ENCODE results near the gene MED12L. TPM values are rescaled to one million over a fixed set of nuclear protein-coding genes. Genes with fewer than 3 reads are reported as not detected.

MED12L gene
- total and polyA plus RNA-seq, 9 of the 15 experiments (the other 6 are each of a cell fraction or from before 2014, with no cell fraction given), result not detected

DNA sequence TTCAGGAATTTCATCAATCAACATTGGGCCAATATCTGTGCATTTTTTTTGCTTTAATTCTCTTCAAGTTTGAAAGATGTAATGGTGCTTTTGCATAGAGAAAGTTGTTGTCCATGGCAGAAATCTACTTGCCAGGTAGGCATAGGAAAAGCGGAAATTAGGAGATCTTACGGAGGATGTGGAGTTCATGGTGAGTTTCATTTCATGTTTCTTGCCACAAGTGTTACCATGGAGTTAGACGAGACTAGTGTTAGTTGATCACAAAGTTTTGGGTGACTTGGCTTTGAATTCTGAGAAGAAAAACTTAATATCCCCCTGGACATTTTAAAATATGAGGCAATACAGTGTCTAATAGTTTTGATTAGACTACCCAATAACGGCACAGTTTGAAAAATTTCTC is 244.9 kb downstream of the MED12L start:
- no peaks in the 10 kb centered on the region for H3K9me3 ChIP-seq (replicated peaks; ENCODE audit: control insufficient read depth, insufficient read depth, low read depth, low read length)
- no peaks in the 10 kb centered on the region for H3K36me3 ChIP-seq (ENCODE audit: control insufficient read depth, insufficient read depth, low read length)
- TF ChIP-seq, protein P1, sequence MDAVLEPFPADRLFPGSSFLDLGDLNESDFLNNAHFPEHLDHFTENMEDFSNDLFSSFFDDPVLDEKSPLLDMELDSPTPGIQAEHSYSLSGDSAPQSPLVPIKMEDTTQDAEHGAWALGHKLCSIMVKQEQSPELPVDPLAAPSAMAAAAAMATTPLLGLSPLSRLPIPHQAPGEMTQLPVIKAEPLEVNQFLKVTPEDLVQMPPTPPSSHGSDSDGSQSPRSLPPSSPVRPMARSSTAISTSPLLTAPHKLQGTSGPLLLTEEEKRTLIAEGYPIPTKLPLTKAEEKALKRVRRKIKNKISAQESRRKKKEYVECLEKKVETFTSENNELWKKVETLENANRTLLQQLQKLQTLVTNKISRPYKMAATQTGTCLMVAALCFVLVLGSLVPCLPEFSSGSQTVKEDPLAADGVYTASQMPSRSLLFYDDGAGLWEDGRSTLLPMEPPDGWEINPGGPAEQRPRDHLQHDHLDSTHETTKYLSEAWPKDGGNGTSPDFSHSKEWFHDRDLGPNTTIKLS (IDR thresholded peaks at IDR 0.05; ENCODE audit: borderline replicate concordance, low read depth), result no peak
- TF ChIP-seq SMARCB1 (IDR thresholded peaks at IDR 0.05; ENCODE audit: insufficient read length, low read depth) (no peak), ZSCAN29 (IDR thresholded peaks at IDR 0.05) (no peak), ZNF76 (CRISPR knock-in tag; IDR thresholded peaks at IDR 0.05; ENCODE audit: borderline replicate concordance) (no peak), TSC22D4 (tag; IDR thresholded peaks at IDR 0.05) (no peak)
- TF ChIP-seq, protein P2, sequence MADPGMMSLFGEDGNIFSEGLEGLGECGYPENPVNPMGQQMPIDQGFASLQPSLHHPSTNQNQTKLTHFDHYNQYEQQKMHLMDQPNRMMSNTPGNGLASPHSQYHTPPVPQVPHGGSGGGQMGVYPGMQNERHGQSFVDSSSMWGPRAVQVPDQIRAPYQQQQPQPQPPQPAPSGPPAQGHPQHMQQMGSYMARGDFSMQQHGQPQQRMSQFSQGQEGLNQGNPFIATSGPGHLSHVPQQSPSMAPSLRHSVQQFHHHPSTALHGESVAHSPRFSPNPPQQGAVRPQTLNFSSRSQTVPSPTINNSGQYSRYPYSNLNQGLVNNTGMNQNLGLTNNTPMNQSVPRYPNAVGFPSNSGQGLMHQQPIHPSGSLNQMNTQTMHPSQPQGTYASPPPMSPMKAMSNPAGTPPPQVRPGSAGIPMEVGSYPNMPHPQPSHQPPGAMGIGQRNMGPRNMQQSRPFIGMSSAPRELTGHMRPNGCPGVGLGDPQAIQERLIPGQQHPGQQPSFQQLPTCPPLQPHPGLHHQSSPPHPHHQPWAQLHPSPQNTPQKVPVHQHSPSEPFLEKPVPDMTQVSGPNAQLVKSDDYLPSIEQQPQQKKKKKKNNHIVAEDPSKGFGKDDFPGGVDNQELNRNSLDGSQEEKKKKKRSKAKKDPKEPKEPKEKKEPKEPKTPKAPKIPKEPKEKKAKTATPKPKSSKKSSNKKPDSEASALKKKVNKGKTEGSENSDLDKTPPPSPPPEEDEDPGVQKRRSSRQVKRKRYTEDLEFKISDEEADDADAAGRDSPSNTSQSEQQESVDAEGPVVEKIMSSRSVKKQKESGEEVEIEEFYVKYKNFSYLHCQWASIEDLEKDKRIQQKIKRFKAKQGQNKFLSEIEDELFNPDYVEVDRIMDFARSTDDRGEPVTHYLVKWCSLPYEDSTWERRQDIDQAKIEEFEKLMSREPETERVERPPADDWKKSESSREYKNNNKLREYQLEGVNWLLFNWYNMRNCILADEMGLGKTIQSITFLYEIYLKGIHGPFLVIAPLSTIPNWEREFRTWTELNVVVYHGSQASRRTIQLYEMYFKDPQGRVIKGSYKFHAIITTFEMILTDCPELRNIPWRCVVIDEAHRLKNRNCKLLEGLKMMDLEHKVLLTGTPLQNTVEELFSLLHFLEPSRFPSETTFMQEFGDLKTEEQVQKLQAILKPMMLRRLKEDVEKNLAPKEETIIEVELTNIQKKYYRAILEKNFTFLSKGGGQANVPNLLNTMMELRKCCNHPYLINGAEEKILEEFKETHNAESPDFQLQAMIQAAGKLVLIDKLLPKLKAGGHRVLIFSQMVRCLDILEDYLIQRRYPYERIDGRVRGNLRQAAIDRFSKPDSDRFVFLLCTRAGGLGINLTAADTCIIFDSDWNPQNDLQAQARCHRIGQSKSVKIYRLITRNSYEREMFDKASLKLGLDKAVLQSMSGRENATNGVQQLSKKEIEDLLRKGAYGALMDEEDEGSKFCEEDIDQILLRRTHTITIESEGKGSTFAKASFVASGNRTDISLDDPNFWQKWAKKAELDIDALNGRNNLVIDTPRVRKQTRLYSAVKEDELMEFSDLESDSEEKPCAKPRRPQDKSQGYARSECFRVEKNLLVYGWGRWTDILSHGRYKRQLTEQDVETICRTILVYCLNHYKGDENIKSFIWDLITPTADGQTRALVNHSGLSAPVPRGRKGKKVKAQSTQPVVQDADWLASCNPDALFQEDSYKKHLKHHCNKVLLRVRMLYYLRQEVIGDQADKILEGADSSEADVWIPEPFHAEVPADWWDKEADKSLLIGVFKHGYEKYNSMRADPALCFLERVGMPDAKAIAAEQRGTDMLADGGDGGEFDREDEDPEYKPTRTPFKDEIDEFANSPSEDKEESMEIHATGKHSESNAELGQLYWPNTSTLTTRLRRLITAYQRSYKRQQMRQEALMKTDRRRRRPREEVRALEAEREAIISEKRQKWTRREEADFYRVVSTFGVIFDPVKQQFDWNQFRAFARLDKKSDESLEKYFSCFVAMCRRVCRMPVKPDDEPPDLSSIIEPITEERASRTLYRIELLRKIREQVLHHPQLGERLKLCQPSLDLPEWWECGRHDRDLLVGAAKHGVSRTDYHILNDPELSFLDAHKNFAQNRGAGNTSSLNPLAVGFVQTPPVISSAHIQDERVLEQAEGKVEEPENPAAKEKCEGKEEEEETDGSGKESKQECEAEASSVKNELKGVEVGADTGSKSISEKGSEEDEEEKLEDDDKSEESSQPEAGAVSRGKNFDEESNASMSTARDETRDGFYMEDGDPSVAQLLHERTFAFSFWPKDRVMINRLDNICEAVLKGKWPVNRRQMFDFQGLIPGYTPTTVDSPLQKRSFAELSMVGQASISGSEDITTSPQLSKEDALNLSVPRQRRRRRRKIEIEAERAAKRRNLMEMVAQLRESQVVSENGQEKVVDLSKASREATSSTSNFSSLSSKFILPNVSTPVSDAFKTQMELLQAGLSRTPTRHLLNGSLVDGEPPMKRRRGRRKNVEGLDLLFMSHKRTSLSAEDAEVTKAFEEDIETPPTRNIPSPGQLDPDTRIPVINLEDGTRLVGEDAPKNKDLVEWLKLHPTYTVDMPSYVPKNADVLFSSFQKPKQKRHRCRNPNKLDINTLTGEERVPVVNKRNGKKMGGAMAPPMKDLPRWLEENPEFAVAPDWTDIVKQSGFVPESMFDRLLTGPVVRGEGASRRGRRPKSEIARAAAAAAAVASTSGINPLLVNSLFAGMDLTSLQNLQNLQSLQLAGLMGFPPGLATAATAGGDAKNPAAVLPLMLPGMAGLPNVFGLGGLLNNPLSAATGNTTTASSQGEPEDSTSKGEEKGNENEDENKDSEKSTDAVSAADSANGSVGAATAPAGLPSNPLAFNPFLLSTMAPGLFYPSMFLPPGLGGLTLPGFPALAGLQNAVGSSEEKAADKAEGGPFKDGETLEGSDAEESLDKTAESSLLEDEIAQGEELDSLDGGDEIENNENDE (IDR thresholded peaks at IDR 0.05; ENCODE audit: low read depth, low read length), result no peak
- in situ Hi-C loops (cut with MboI) (no loop called here), intact Hi-C loops (cut with micrococcal nuclease) (no loop called here)
- H3K27ac ChIP-seq (ENCODE audit: extremely low read depth, low read depth, low read length), result no peak overlapping the region
- ChIA-PET CTCF (ENCODE audit: low intra/inter-chr PET ratio) (no interaction called here), POLR2A (no interaction called here)
- H3K27me3 ChIP-seq (ENCODE audit: control insufficient read depth in 2 of 2, insufficient read depth in 2 of 2, low read length in 2 of 2), result no peaks in the 10 kb centered on the region; a peak in 1 of 5 replicates
- ATAC-seq (no peak), FAIRE-seq (no peak), DNase-seq (ENCODE audit: extremely low read depth in 1 of 4, low spot score in 3 of 4) (no peak)
- no peaks in the 10 kb centered on the region for H4K20me1 ChIP-seq (replicated peaks; ENCODE audit: control insufficient read depth, insufficient read depth, low read length)
- no peak overlapping the region for H3K9ac ChIP-seq (ENCODE audit: insufficient read depth in 1 of 2, low read depth in 2 of 2, low read length in 2 of 2)
- H3K9me1 ChIP-seq (ENCODE audit: control insufficient read depth, insufficient read depth, low read length), result no peaks in the 10 kb centered on the region
- 1% methylated on average over 4 of the region's 4 CpGs for WGBS (ENCODE audit: insufficient coverage, low coverage, missing lambda C conversion rate)
- H3K4me1 ChIP-seq (replicated peaks in 1 of 2; ENCODE audit: control insufficient read depth in 2 of 2, insufficient read depth in 2 of 2, low read length in 2 of 2), result no peaks in the 10 kb centered on the region
- no peaks in the 10 kb centered on the region for H3K79me2 ChIP-seq (ENCODE audit: control insufficient read depth, insufficient read depth, low read length)
- no peak overlapping the region for H2AFZ ChIP-seq (ENCODE audit: low read depth, low read length)
- no peak overlapping the region for H3K4me2 ChIP-seq (ENCODE audit: insufficient read depth, low read length)
- H3K4me3 ChIP-seq, result no peak overlapping the region
- BruUV-seq (replicated peaks), result no TSS peak

All from K562 (cell line).